GM12874 (cell line): ENCODE data around the gene PRM1.

Experiments used
- CTCF ChIP-seq: IDR thresholded peaks from 2 replicates; pipeline ENCODE4 v1.5.1; 2011; ENCODE audit warnings: low read depth, mild to moderate bottlenecking, control low read depth, low read length, moderate library complexity; ENCODE audit not compliant: insufficient read depth

Gene PRM1

DNA sequence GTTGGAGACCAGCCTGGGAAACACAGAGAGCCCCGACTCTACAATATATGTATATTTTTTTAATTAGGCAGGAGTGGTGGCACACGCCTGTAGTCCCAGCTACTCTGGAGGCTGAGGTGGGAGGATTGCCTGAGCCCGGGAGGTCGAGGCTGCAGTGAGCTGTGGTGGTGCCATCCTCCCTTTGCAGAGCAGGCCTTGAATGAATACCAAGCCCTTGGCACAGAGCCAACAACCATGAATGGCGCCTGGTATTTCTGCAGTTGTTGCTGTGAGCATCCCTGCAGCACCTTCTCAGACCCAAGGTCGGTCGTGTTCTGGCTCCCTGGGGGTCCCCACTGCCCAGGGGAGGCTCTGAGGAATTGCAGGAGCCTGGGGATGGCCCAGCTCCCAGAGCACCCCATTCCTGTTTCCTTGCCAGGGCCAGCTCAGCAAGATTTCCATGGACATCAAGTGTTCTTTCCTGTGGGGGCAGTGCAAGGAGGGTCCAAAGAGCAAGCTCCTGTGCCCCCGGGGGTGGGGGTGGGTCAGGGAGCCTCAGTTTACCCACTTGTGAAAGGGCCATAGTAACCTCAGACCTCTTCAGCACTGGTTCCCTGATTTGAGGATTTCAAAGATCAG lies 38.5 kb upstream of the PRM1 start:
- TF ChIP-seq CTCF, result no peak

GRCh38 chr16:11318817-11319216 lies 37.7 kb upstream of the PRM1 start:
- TF ChIP-seq CTCF, result no peak

- TF ChIP-seq CTCF, result no peak
These were observed 35.3 kb upstream of the PRM1 start for GRCh38 chr16:11316331-11317015.

GRCh38 chr16:11315510-11315909 lies 34.4 kb upstream of the PRM1 start:
- no peak for TF ChIP-seq CTCF

DNA sequence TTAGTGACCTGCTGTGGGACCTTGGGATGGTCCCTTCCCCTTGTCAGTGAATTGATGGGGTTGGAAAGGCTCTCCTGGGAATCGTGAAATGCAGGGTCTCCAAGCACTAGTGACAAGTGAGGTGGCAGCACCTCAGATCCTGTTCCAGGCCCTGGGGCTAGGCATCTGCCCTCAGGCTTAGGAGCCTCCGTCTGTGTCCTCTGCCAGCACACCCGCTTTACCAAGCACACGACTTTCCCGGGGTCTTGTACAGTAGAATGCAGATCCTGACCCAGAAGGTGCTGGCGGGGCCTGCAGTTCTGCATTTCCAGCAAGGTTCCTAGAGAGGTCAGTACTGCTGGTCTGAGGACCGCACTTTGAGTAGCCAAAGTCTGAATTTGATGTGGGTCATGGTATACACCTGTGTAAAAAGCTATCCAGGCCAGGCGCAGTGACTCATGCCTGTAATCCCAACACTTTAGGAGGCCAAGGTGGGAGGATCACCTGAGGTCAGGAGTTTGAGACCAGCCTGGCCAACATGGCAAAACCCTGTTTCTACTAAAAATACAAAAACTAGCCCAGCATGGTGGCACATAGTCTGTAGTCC lies 33.3 kb upstream of the PRM1 start:
- TF ChIP-seq CTCF, result no peak

- TF ChIP-seq CTCF, result no peak
These were observed 32.6 kb upstream of the PRM1 start for GRCh38 chr16:11313493-11314308.
